ENCODE data around the gene GCK.

DNA sequence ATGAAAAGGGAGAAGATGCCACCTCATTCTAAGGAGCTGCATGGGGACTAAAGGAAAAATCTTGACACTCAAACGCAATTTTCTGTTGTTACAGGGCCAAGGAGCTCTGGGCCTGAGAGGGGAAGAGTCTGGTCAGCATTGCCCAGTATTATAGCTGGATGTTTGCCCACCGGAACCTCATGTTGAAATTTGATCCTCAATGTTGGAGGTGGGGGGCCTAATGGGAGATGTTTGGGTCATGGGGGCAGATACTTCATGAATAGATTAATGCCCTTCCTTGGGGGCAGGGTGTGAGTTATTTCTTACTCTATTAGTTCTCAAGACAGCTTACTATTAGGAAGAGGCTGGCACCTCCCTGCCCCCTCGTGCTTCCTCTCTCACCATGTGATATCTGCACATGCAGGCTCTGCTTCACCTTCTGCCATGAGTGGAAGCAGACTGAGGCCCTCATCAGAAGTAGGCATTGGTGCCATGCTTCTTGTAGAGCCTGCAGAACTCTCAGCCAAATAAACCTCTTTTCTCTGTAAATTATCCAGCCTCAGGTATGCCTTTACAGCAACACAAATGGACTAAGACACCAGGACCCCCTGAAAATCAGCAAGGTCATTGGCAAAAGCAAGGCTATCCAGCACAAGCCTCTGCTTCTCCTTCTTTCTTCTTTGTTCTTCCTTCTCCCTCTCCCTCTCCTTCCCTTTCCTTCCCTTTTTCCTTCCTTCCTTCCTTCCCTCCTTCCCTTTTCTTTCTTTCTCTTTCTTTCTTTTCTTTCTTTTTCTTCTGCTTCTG lies 15.1 kb downstream of the GCK start:
- TF ChIP-seq POLR2AphosphoS5 (IDR thresholded peaks at IDR 0.05; ENCODE audit: low read depth, low read length) (no peak), TAF1 (IDR thresholded peaks at IDR 0.05; ENCODE audit: borderline replicate concordance, insufficient read depth, low read length) (no peak)
